ENCODE data around the gene LIX1L.

LIX1L gene

GRCh38 chr1:145985502-145986439 is 28.0 kb upstream of the LIX1L start:
- DNase-seq = no peak

- no peak for DNase-seq
These were observed 27.3 kb upstream of the LIX1L start for GRCh38 chr1:145985129-145985501.

- DNase-seq = peak in 2 of 5 experiments; percentile 62 to 69
These were observed 26.4 kb upstream of the LIX1L start for GRCh38 chr1:145983960-145984830.

GRCh38 chr1:145983206-145983675 is 25.4 kb upstream of the LIX1L start:
- no peak for DNase-seq

GRCh38 chr1:145982010-145982723 is 24.4 kb upstream of the LIX1L start:
- no peak for DNase-seq

GRCh38 chr1:145980457-145980994 is 22.7 kb upstream of the LIX1L start:
- no peak for DNase-seq

- peak in 2 of 5 experiments; percentile 60 to 72 for DNase-seq
These were observed 22.1 kb upstream of the LIX1L start for GRCh38 chr1:145979746-145980456.

GRCh38 chr1:145978854-145979745 is 21.3 kb upstream of the LIX1L start:
- peak in 4 of 5 experiments; percentile 60 to 97 (median 68) for DNase-seq

- DNase-seq = no peak
These were observed 20.6 kb upstream of the LIX1L start for GRCh38 chr1:145978471-145978853.

GRCh38 chr1:145977486-145978470 is 20.0 kb upstream of the LIX1L start:
- peak in 4 of 5 experiments; percentile 43 to 89 (median 64) for DNase-seq

GRCh38 chr1:145977016-145977415 is 19.2 kb upstream of the LIX1L start:
- DNase-seq = no peak

GRCh38 chr1:145975216-145975615 is 17.4 kb upstream of the LIX1L start:
- no peak for DNase-seq

GRCh38 chr1:145974721-145975120 is 16.9 kb upstream of the LIX1L start:
- DNase-seq = no peak

GRCh38 chr1:145972580-145972979 is 14.8 kb upstream of the LIX1L start:
- no peak for DNase-seq

GRCh38 chr1:145967288-145967687 is 9.5 kb upstream of the LIX1L start:
- DNase-seq = no peak

- DNase-seq = no peak
These were observed 7.4 kb upstream of the LIX1L start for GRCh38 chr1:145965119-145965744.

GRCh38 chr1:145964328-145965118 is 6.7 kb upstream of the LIX1L start, which contains the start of the genes ANKRD34A and POLR3GL:
Gene ANKRD34A (minus strand): TSS chr1:145964575. CDS start chr1:145961759, 2,816 bp downstream.
Gene POLR3GL (plus strand): TSS chr1:145964690. CDS start chr1:145974866, 10,176 bp downstream.
- DNase-seq = peak; percentile 69 to 93 (median 86)

Measured in T-helper 2 cell (primary cell).